Right lobe of liver (tissue), 4 donors: Measurements from ENCODE around the gene CNTN2.

ENCODE experiments used
- POLR2A ChIP-seq: fragments of 450-650 bp; IDR thresholded peaks from one replicate; pipeline ENCODE4 v1.6.1; 2017; ENCODE audit warnings: antibody characterized with exemption, mild to moderate bottlenecking
- TF ChIP-seq, protein P1 (sequence below), 4 donors: fragments of 200-600 bp in 3 of 4; fragments of 450-650 bp in 1 of 4; IDR thresholded peaks; one replicate each; pipeline versions ENCODE4 v1.5.1 to v1.8.0; 2016 to 2022; ENCODE audit warnings: antibody characterized with exemption in 4 of 4, mild to moderate bottlenecking in 2 of 4
- donor health status: DM: no; HTN: no; CAD: no.
- donor health status: DM: no; HTN: no; CAD: no.
- donor health status: DM: no; HTN: yes; CAD: no.

DNA sequence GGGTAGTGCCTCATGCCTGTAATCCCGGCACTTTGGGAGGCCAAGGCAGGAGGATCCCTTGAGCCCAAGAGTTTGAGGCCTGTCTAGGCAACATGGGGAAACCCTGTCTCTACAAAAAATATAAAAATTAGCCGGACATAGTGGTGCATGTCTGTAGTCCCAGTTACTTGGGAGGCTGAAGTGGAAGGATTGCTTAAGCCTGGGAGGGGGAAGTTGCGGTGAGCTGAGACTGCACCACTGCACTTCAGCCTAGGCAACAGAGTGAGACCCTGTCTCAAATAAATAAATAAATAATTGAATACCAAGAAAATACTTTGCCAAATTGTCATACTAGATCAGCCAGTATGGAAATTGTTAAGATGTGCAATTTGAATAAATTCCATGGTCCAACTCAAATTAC, 84.6 kb downstream of the CNTN2 start:
- no peak for TF ChIP-seq POLR2A
- TF ChIP-seq, protein P1, sequence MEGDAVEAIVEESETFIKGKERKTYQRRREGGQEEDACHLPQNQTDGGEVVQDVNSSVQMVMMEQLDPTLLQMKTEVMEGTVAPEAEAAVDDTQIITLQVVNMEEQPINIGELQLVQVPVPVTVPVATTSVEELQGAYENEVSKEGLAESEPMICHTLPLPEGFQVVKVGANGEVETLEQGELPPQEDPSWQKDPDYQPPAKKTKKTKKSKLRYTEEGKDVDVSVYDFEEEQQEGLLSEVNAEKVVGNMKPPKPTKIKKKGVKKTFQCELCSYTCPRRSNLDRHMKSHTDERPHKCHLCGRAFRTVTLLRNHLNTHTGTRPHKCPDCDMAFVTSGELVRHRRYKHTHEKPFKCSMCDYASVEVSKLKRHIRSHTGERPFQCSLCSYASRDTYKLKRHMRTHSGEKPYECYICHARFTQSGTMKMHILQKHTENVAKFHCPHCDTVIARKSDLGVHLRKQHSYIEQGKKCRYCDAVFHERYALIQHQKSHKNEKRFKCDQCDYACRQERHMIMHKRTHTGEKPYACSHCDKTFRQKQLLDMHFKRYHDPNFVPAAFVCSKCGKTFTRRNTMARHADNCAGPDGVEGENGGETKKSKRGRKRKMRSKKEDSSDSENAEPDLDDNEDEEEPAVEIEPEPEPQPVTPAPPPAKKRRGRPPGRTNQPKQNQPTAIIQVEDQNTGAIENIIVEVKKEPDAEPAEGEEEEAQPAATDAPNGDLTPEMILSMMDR (IDR thresholded peaks at IDR 0.05), result no peak
